B cell (primary cell): ENCODE data around the gene PHLDB2. TPM values are rescaled to one million over a fixed set of nuclear protein-coding genes. Genes with fewer than 3 reads are reported as not detected.

Source experiments
- ATAC-seq: fragments of 200-7000 bp; cut with Tn5 transposase; one replicate; pipeline ENCODE4 v1.10.0; 2021; ENCODE audit warnings: low read depth, mild to moderate bottlenecking, moderate number of reproducible peaks, moderate library complexity
- CTCF ChIA-PET: fragments of 350-600 bp; sonication (Branson Sonifier 250); formaldehyde crosslinking; loops from one replicate; lab custom pipeline; 2021; ENCODE audit warnings: antibody characterized with exemption, inconsistent platforms; lab: Charles Lee
- POLR2A ChIA-PET: fragments of 350-600 bp; sonication (Branson Sonifier 250); formaldehyde crosslinking; loops from one replicate; lab custom pipeline; 2021; ENCODE audit warnings: antibody characterized with exemption; lab: Charles Lee
- DNase-seq: peaks from one replicate; pipeline ENCODE4 v3.0.0; 2013
- H2AFZ ChIP-seq: 2 replicates; pipeline ENCODE4 v1.6.1; 2012; ENCODE audit warnings: mild to moderate bottlenecking, low read depth, low read length; ENCODE audit not compliant: insufficient read depth, poor library complexity, severe bottlenecking
- H3K27ac ChIP-seq, 2 donors: 1 replicate in 1 of 2; 2 replicates in 1 of 2; pipeline ENCODE4 v1.5.1; 2012 to 2013; ENCODE audit warnings: low read length in 2 of 2, mild to moderate bottlenecking in 2 of 2, moderate library complexity in 1 of 2
- H3K27me3 ChIP-seq, 4 experiments: fragments of 200-600 bp in 1 of 4; sonication (generic) in 1 of 4; replicated peaks in 1 of 4; 1 replicate in 2 of 4; 2 replicates in 2 of 4; pipeline versions ENCODE4 v1.6.1 to v1.7.0; 2013 to 2016; ENCODE audit warnings: low read length in 3 of 4, mild to moderate bottlenecking in 2 of 4, mixed read lengths in 1 of 4, moderate library complexity in 1 of 4; ENCODE audit not compliant: insufficient read depth in 4 of 4, control insufficient read depth in 3 of 4; ENCODE audit errors: control extremely low read depth in 1 of 4
- H3K36me3 ChIP-seq, 2 experiments: replicated peaks in 1 of 2; 1 replicate in 1 of 2; 2 replicates in 1 of 2; pipeline versions ENCODE4 v1.6.1 to v1.7.1; 2013; ENCODE audit warnings: low read length in 1 of 2; ENCODE audit not compliant: insufficient read depth in 2 of 2, control insufficient read depth in 1 of 2; ENCODE audit errors: control extremely low read depth in 1 of 2, extremely low read depth in 1 of 2
- H3K4me1 ChIP-seq, 2 donors: fragments of 200-600 bp in 1 of 2; sonication (generic) in 1 of 2; 1 replicate in 1 of 2; 2 replicates in 1 of 2; pipeline versions ENCODE4 v1.5.1 to v1.6.1; 2013 to 2017; ENCODE audit warnings: low read length in 2 of 2; ENCODE audit not compliant: control insufficient read depth in 2 of 2, insufficient read depth in 2 of 2
- H3K4me2 ChIP-seq: replicated peaks from 2 replicates; pipeline ENCODE3; 2012; ENCODE audit warnings: mild to moderate bottlenecking, low read depth, low read length; ENCODE audit not compliant: poor library complexity, severe bottlenecking
- H3K4me3 ChIP-seq, 5 experiments: fragments of 200-600 bp in 1 of 5; sonication (generic) in 1 of 5; 1 replicate in 3 of 5; 2 replicates in 2 of 5; pipeline versions ENCODE4 v1.5.1 to v1.7.0; 2011 to 2016; ENCODE audit warnings: low read length in 4 of 5, mild to moderate bottlenecking in 4 of 5, low read depth in 2 of 5, control low read depth in 1 of 5, moderate library complexity in 1 of 5; ENCODE audit not compliant: insufficient read depth in 1 of 5; ENCODE audit errors: control extremely low read depth in 1 of 5, extremely low read depth in 1 of 5
- H3K79me2 ChIP-seq: fragments of 200-600 bp; sonication (generic); one replicate; pipeline ENCODE4 v1.6.0; 2016; ENCODE audit warnings: low read length; ENCODE audit not compliant: control insufficient read depth, insufficient read depth
- H3K9ac ChIP-seq: fragments of 200-600 bp; sonication (generic); 2 replicates; pipeline ENCODE4 v1.6.1; 2017; ENCODE audit warnings: mild to moderate bottlenecking, low read length, moderate library complexity
- H3K9me3 ChIP-seq, 3 donors: one replicate each; pipeline versions ENCODE4 v1.6.1 to v1.7.1; 2013; ENCODE audit warnings: low read length in 2 of 3; ENCODE audit not compliant: control insufficient read depth in 2 of 3, insufficient read depth in 1 of 3; ENCODE audit errors: control extremely low read depth in 1 of 3
- H4K20me1 ChIP-seq: 2 replicates; pipeline ENCODE4 v1.6.0; 2012; ENCODE audit warnings: mild to moderate bottlenecking, low read length; ENCODE audit not compliant: insufficient read depth, control insufficient read depth, poor library complexity, severe bottlenecking
- H3K27ac Mint-ChIP-seq: one replicate; pipeline ENCODE4 v1.8.0; 2021; ENCODE audit warnings: mixed read lengths
- H3K27me3 Mint-ChIP-seq: one replicate; pipeline ENCODE4 v1.8.0; 2021; ENCODE audit warnings: mixed read lengths
- H3K4me1 Mint-ChIP-seq: one replicate; pipeline ENCODE4 v1.8.0; 2021; ENCODE audit warnings: mixed read lengths
- H3K4me3 Mint-ChIP-seq: one replicate; pipeline ENCODE4 v1.8.0; 2021; ENCODE audit warnings: mixed read lengths
- H3K9me3 Mint-ChIP-seq: one replicate; pipeline ENCODE4 v1.8.0; 2022; ENCODE audit warnings: mixed read lengths; ENCODE audit not compliant: insufficient read depth
- CTCF ChIP-seq: fragments of 200-600 bp; IDR thresholded peaks from one replicate; pipeline ENCODE4 v1.8.0; 2022; ENCODE audit warnings: antibody characterized with exemption, mild to moderate bottlenecking
- EZH2 ChIP-seq: IDR thresholded peaks from 2 replicates; pipeline ENCODE4 v1.6.1; 2012; ENCODE audit warnings: borderline replicate concordance, low read depth, mild to moderate bottlenecking, moderate library complexity, low read length; ENCODE audit not compliant: insufficient read depth, poor library complexity, severe bottlenecking
- WGBS: methylation state at CpG from one replicate; pipeline ENCODE4 v1.1.5; 2013; ENCODE audit warnings: missing lambda C conversion rate; ENCODE audit not compliant: insufficient coverage; 5-methylcytosine and 5-hydroxymethylcytosine counted together
- intact Hi-C: fragments of 100-400 bp; cut with micrococcal nuclease; formaldehyde crosslinking; loops from one replicate; pipeline ENCODE4 v1.10.0; 2022
- polyA plus RNA-seq: library from polyadenylated mRNA; depleted of rRNA; stranded (reverse); fragments of >200 nt; gene quantifications from 2 replicates; pipeline ENCODE4 v1.2.3, GENCODE V29; 2012
- total RNA-seq, 2 donors: library from RNA; stranded (reverse); fragments of 120-200 nt in 1 of 2; gene quantifications; 1 replicate in 1 of 2; 2 replicates in 1 of 2; pipeline versions ENCODE4 v1.2.3 to v1.2.4, GENCODE V29; 2013 to 2022

Gene PHLDB2
- total and polyA plus RNA-seq, 2 donors (not counting 1 experiment from before 2014, with no cell fraction given), result 1.3 to 6.3 TPM

GRCh38 chr3:112003321-112004080 lies 144.4 kb downstream of the PHLDB2 start:
- 91% methylated on average over 1 of the region's 4 CpGs for WGBS
- H3K9me3 ChIP-seq, result no peaks in the 10 kb centered on the region
- TF ChIP-seq EZH2 (no peak), CTCF (no peak)
- peaks cover 0 to 16% (median 5%) of the 10 kb centered on the region in 4 experiments for H3K27me3 ChIP-seq
- no peak overlapping the region for H2AFZ ChIP-seq
- ChIA-PET POLR2A (no interaction called here), CTCF (interaction anchor here (1.0 to 2.7 kb wide), 5 partner anchors 9 to 14 kb away, joined by 3 to 13 read pairs (median 3); no protein-coding TSS in a partner anchor)
- intact Hi-C loops, result no loop called here
- no peaks in the 10 kb centered on the region for H3K79me2 ChIP-seq
- H3K4me2 ChIP-seq, result no peak overlapping the region
- H3K4me3 Mint-ChIP-seq, result no peak overlapping the region
- no peak overlapping the region for H3K4me3 ChIP-seq
- H3K9ac ChIP-seq, result no peak overlapping the region
- H3K4me1 Mint-ChIP-seq, result peaks cover 14% of the 10 kb centered on the region
- H4K20me1 ChIP-seq, result no peaks in the 10 kb centered on the region
- no peaks in the 10 kb centered on the region for H3K36me3 ChIP-seq
- ATAC-seq, result no peak
- no peak overlapping the region for H3K27ac ChIP-seq
- H3K9me3 Mint-ChIP-seq, result no peaks in the 10 kb centered on the region
- H3K4me1 ChIP-seq, result peaks cover 10 to 13% of the 10 kb centered on the region in 2 donors
- no peak for DNase-seq
- peaks cover 9% of the 10 kb centered on the region for H3K27me3 Mint-ChIP-seq
- H3K27ac Mint-ChIP-seq, result no peak overlapping the region

- POLR2A ChIA-PET, result no interaction called here
- H3K9me3 ChIP-seq, result no peaks in the 10 kb centered on the region
- no peak overlapping the region for H3K4me2 ChIP-seq
- H3K4me1 ChIP-seq, result peaks cover 6 to 7% of the 10 kb centered on the region in 2 donors
- no peaks in the 10 kb centered on the region for H4K20me1 ChIP-seq
- H3K79me2 ChIP-seq, result no peaks in the 10 kb centered on the region
- ATAC-seq, result no peak
- no peak overlapping the region for H3K27ac ChIP-seq
- H3K4me3 Mint-ChIP-seq, result no peak overlapping the region
- H3K4me3 ChIP-seq, result no peak overlapping the region
- CTCF ChIA-PET, result interaction anchor here (1.0 to 1.5 kb wide), 4 partner anchors 8 to 15 kb away, joined by 3 to 6 read pairs (median 4); no protein-coding TSS in a partner anchor
- TF ChIP-seq EZH2, result no peak
- TF ChIP-seq CTCF, result no peak
- DNase-seq, result no peak
- H3K27ac Mint-ChIP-seq, result no peak overlapping the region
- H3K9ac ChIP-seq, result no peak overlapping the region
- H2AFZ ChIP-seq, result no peak overlapping the region
- peaks cover 7% of the 10 kb centered on the region for H3K4me1 Mint-ChIP-seq
- peaks cover 2% of the 10 kb centered on the region for H3K27me3 Mint-ChIP-seq
- 90% methylated on average over 1 of the region's 2 CpGs for WGBS
- no peaks in the 10 kb centered on the region for H3K36me3 ChIP-seq
- H3K9me3 Mint-ChIP-seq, result no peaks in the 10 kb centered on the region
- intact Hi-C loops, result no loop called here
- H3K27me3 ChIP-seq, result peaks cover 0 to 10% (median 2%) of the 10 kb centered on the region in 4 experiments
Observed at GRCh38 chr3:112004187-112004586, 145.1 kb downstream of the PHLDB2 start.
